Pancreas (tissue), 10 donors: ENCODE data around the gene CCDC40. TPM values are rescaled to one million over a fixed set of nuclear protein-coding genes. Genes with fewer than 3 reads are reported as not detected.
A peak's percentile ranks its signal among the peaks of the same experiment; 100 is the strongest.

ENCODE experiments used
- ATAC-seq, 4 donors: fragments of 200-7000 bp; cut with Tn5 transposase; one replicate each; pipeline versions ENCODE4 v1.8.0 to v1.9.1; 2020; ENCODE audit warnings: mild to moderate bottlenecking in 4 of 4, moderate library complexity in 4 of 4
- DNase-seq, 6 donors: peaks; one replicate each; pipeline ENCODE4 v3.0.0-alpha.2; 2020
- FAIRE-seq: peaks from 2 replicates; lab custom pipeline; 2012; peaks lifted over from hg19 to GRCh38; lab: Jason Lieb, UNC
- H3K27ac ChIP-seq, 4 donors: fragments of 200-600 bp; sonication (generic); 1 replicate in 3 of 4; 2 replicates in 1 of 4; pipeline versions ENCODE4 v1.5.0 to v1.8.0; 2020
- H3K27me3 ChIP-seq, 4 donors: fragments of 200-600 bp; one replicate each; pipeline ENCODE4 v1.8.0; 2021
- H3K36me3 ChIP-seq, 3 donors: fragments of 200-600 bp; sonication (generic) in 1 of 3; one replicate each; pipeline versions ENCODE4 v1.5.0 to v1.8.0; 2020 to 2021
- H3K4me1 ChIP-seq, 3 donors: fragments of 200-600 bp; one replicate each; pipeline ENCODE4 v1.8.0; 2021
- H3K4me3 ChIP-seq, 4 donors: fragments of 200-600 bp; sonication (generic) in 2 of 4; one replicate each; pipeline versions ENCODE4 v1.5.0 to v1.8.0; 2020 to 2021
- H3K9me3 ChIP-seq, 4 donors: fragments of 200-600 bp; one replicate each; pipeline ENCODE4 v1.8.0; 2021
- CTCF ChIP-seq, 4 donors: fragments of 200-600 bp; sonication (generic) in 3 of 4; IDR thresholded peaks; one replicate each; pipeline versions ENCODE4 v1.5.0 to v1.8.0; 2021; ENCODE audit warnings: antibody characterized with exemption in 4 of 4
- WGBS, 2 donors: extraction: QIAGEN DNeasy Blood & Tissue Kit; methylation state at CpG; one replicate each; pipeline ENCODE4 v1.1.7; 2013; 5-methylcytosine and 5-hydroxymethylcytosine counted together
- intact Hi-C, 3 donors: fragments of 100-400 bp; cut with DNase I; formaldehyde crosslinking; loops; one replicate each; pipeline versions ENCODE4 v1.11.1 to v1.14.2; 2022
- polyA plus RNA-seq, 2 donors: library from polyadenylated mRNA; stranded (reverse); fragments of 200-250 nt; gene quantifications; one replicate each; pipeline ENCODE4 v1.2.3, GENCODE V29; 2013
- total RNA-seq, 6 donors: library from RNA; stranded (reverse); fragmentation: NEBNext Ultra II Directional in 4 of 6; extraction: Animal tissue kit (Norgen Biotek cat#: 25700) in 4 of 6; gene quantifications; one replicate each; pipeline versions ENCODE4 v1.2.1 to v1.2.4, GENCODE V29; 2021 to 2023
- donor health status: healthy with polysubstance abuse.
- donor health status: DM: no; HTN: no; CAD: no; lungs with moderate emphysema.
- donor health status: DM: no; HTN: no; CAD: no.
- donor health status: control.
- donor health status: control.
- donor health status: Bipolar disorder and iron deficiency.
- donor health status: DM: yes; HTN: yes; CAD: no.
- donor health status: DM: no; HTN: no; CAD: no.
- donor health status: DM: no; HTN: no; CAD: no.
- donor health status: DM: yes; HTN: yes; CAD: no.

The CCDC40 gene
- total and polyA plus RNA-seq, 8 donors, result 1.9 to 12.3 (median 3.4) TPM

GRCh38 chr17:80065478-80066170, 29.2 kb downstream of the CCDC40 start:
- no peak overlapping the region for H3K4me3 ChIP-seq
- intact Hi-C loops, result no loop called here
- no peak overlapping the region for H3K27ac ChIP-seq
- DNase-seq, result no peak
- 91 to 93% methylated on average over 32 of the region's 32 CpGs for WGBS, 2 donors
- no peak for FAIRE-seq
- H3K9me3 ChIP-seq, result no peaks in the 10 kb centered on the region
- H3K27me3 ChIP-seq, result no peaks in the 10 kb centered on the region
- peaks cover 4 to 24% (median 7%) of the 10 kb centered on the region in 3 donors for H3K4me1 ChIP-seq
- H3K36me3 ChIP-seq, result no peaks in the 10 kb centered on the region
- no peak for TF ChIP-seq CTCF (IDR thresholded peaks at IDR 0.05)
- no peak for ATAC-seq

GRCh38 chr17:80067393-80067986, 31.0 kb downstream of the CCDC40 start:
- DNase-seq, result no peak
- no peaks in the 10 kb centered on the region for H3K36me3 ChIP-seq
- intact Hi-C loops, result no loop called here
- no peaks in the 10 kb centered on the region for H3K9me3 ChIP-seq
- TF ChIP-seq CTCF (IDR thresholded peaks at IDR 0.05), result no peak
- H3K4me3 ChIP-seq, result no peak overlapping the region
- no peak for FAIRE-seq
- no peaks in the 10 kb centered on the region for H3K27me3 ChIP-seq
- no peak overlapping the region for H3K27ac ChIP-seq
- ATAC-seq, result no peak
- H3K4me1 ChIP-seq, result peaks cover 7 to 32% (median 9%) of the 10 kb centered on the region in 3 donors
- WGBS, 2 donors, result 95% methylated on average over 31 of the region's 31 CpGs

- FAIRE-seq (no peak), ATAC-seq (peak; percentile 34 to 57 (median 49)), DNase-seq (peak in 4 of 6 donors; percentile 45 to 63 (median 52))
- Histone ChIP-seq H3K27ac (peak overlapping the region; percentile 25 to 89 (median 78)), H3K4me3 (no peak overlapping the region), H3K9me3 (no peaks in the 10 kb centered on the region), H3K4me1 (peaks cover 7 to 32% (median 9%) of the 10 kb centered on the region in 3 donors), H3K36me3 (no peaks in the 10 kb centered on the region), H3K27me3 (no peaks in the 10 kb centered on the region)
- no peak for TF ChIP-seq CTCF (IDR thresholded peaks at IDR 0.05)
- intact Hi-C loops, result no loop called here
- 42 to 46% methylated on average over 23 of the region's 23 CpGs for WGBS, 2 donors
Observed at GRCh38 chr17:80068301-80069222, 32.1 kb downstream of the CCDC40 start.

GRCh38 chr17:80070375-80071115, 34.1 kb downstream of the CCDC40 start:
- intact Hi-C loops, result loop anchor here in 1 of 3 donors (10.0 kb wide), 1 partner anchor 66 kb away; no protein-coding TSS in a partner anchor
- peaks cover 7 to 32% (median 9%) of the 10 kb centered on the region in 3 donors for H3K4me1 ChIP-seq
- TF ChIP-seq CTCF (IDR thresholded peaks at IDR 0.05), result no peak
- ATAC-seq (peak; percentile 8 to 17 (median 16)), FAIRE-seq (no peak), DNase-seq (no peak)
- no peaks in the 10 kb centered on the region for H3K9me3 ChIP-seq
- 39 to 43% methylated on average over 15 of the region's 15 CpGs for WGBS, 2 donors
- H3K4me3 ChIP-seq, result peak overlapping the region in 3 of 4 donors; percentile 4 to 34 (median 33)
- H3K27ac ChIP-seq, result peak overlapping the region; percentile 72 to 89 (median 86)
- no peaks in the 10 kb centered on the region for H3K27me3 ChIP-seq
- no peaks in the 10 kb centered on the region for H3K36me3 ChIP-seq
